WTC11 (cell line): ENCODE data around the gene HOXA10. TPM values are rescaled to one million over a fixed set of nuclear protein-coding genes. Genes with fewer than 3 reads are reported as not detected.

Experiments
- ATAC-seq: fragments of 200-7000 bp; cut with Tn5 transposase; 2 replicates; pipeline ENCODE4 v1.10.0; 2021; ENCODE audit warnings: mild to moderate bottlenecking, moderate library complexity
- CTCF ChIA-PET: fragments of 300-600 bp; sonication (Branson Sonifier 250); formaldehyde crosslinking; loops from one replicate; lab custom pipeline; 2021; ENCODE audit warnings: antibody characterized with exemption; lab: Charles Lee
- POLR2A ChIA-PET: fragments of 350-600 bp; sonication (Branson Sonifier 250); formaldehyde crosslinking; loops from one replicate; lab custom pipeline; 2021; ENCODE audit warnings: antibody characterized with exemption; lab: Charles Lee
- DNase-seq: peaks from one replicate; pipeline ENCODE4 v3.0.0; 2021; ENCODE audit warnings: low spot score
- H3K27ac Mint-ChIP-seq: 2 replicates; pipeline ENCODE4 v1.8.0; 2021; ENCODE audit warnings: mixed read lengths
- H3K27me3 Mint-ChIP-seq: 2 replicates; pipeline ENCODE4 v1.8.0; 2021; ENCODE audit warnings: low read depth, mild to moderate bottlenecking, moderate library complexity, mixed read lengths
- H3K36me3 Mint-ChIP-seq: 2 replicates; pipeline ENCODE4 v1.8.0; 2021; ENCODE audit warnings: mixed read lengths
- H3K4me1 Mint-ChIP-seq: 2 replicates; pipeline ENCODE4 v1.8.0; 2022; ENCODE audit warnings: mixed read lengths
- H3K4me3 Mint-ChIP-seq: 2 replicates; pipeline ENCODE4 v1.8.0; 2021; ENCODE audit warnings: mild to moderate bottlenecking, moderate library complexity, mixed read lengths
- H3K9me3 Mint-ChIP-seq: 2 replicates; pipeline ENCODE4 v1.8.0; 2021; ENCODE audit warnings: mixed read lengths
- AR ChIP-seq: fragments of 250-450 bp; sonication (Bioruptor Pico); IDR thresholded peaks from 2 replicates; pipeline ENCODE4 v1.9.0; 2021; ENCODE audit warnings: mild to moderate bottlenecking
- ATF1 ChIP-seq: sonication (generic); formaldehyde crosslinking; IDR thresholded peaks from 2 replicates; pipeline ENCODE4 v1.8.1; 2023; ENCODE audit warnings: mild to moderate bottlenecking, moderate library complexity, missing genetic modification reagents
- CBFB ChIP-seq: sonication (generic); formaldehyde crosslinking; IDR thresholded peaks from 2 replicates; pipeline ENCODE4 v1.8.1; 2022; ENCODE audit warnings: mild to moderate bottlenecking, low read depth, missing genetic modification reagents
- MXD4 ChIP-seq: fragments of 250-450 bp; sonication (Bioruptor Pico); IDR thresholded peaks from 2 replicates; pipeline ENCODE4 v1.8.0; 2021; ENCODE audit warnings: mild to moderate bottlenecking, moderate library complexity, borderline replicate concordance
- MYBL2 ChIP-seq: sonication (generic); formaldehyde crosslinking; IDR thresholded peaks from 2 replicates; pipeline ENCODE4 v1.8.1; 2023; ENCODE audit warnings: mild to moderate bottlenecking, moderate library complexity, missing genetic modification reagents
- SMAD3 ChIP-seq: sonication (generic); formaldehyde crosslinking; IDR thresholded peaks from 2 replicates; pipeline ENCODE4 v1.8.0; 2022; ENCODE audit warnings: missing genetic modification reagents, mild to moderate bottlenecking, borderline replicate concordance
- TCF7 ChIP-seq: sonication (generic); formaldehyde crosslinking; IDR thresholded peaks from 2 replicates; pipeline ENCODE4 v1.8.0; 2022; ENCODE audit warnings: mild to moderate bottlenecking, low read depth, missing genetic modification reagents, moderate library complexity
- USF1 ChIP-seq: sonication (generic); formaldehyde crosslinking; IDR thresholded peaks from 2 replicates; pipeline ENCODE4 v1.8.0; 2022; ENCODE audit warnings: mild to moderate bottlenecking, missing genetic modification reagents
- ZNF232 ChIP-seq: sonication (generic); formaldehyde crosslinking; IDR thresholded peaks from 2 replicates; pipeline ENCODE4 v1.8.0; 2022; ENCODE audit warnings: mild to moderate bottlenecking, missing genetic modification reagents
- ZNF317 ChIP-seq: sonication (generic); formaldehyde crosslinking; IDR thresholded peaks from 2 replicates; pipeline ENCODE4 v1.8.1; 2023; ENCODE audit warnings: low read depth, mild to moderate bottlenecking, moderate library complexity, missing genetic modification reagents, borderline replicate concordance
- total RNA-seq: library from RNA; stranded (reverse); gene quantifications from 3 replicates; pipeline ENCODE4 v1.2.3, GENCODE V29; 2021
- TF ChIP-seq, protein P1 (sequence below): fragments of 200-600 bp; IDR thresholded peaks from 2 replicates; pipeline ENCODE4 v1.8.0; 2022; ENCODE audit warnings: antibody characterized with exemption
- TF ChIP-seq, protein P2 (sequence below): fragments of 250-450 bp; sonication (Bioruptor Pico); IDR thresholded peaks from 2 replicates; pipeline ENCODE4 v1.9.0; 2021; ENCODE audit warnings: mild to moderate bottlenecking, borderline replicate concordance
- TF ChIP-seq, protein P3 (sequence below): fragments of 250-450 bp; sonication (Bioruptor Pico); IDR thresholded peaks from 2 replicates; pipeline ENCODE4 v1.9.0; 2021; ENCODE audit warnings: mild to moderate bottlenecking

The HOXA10 gene
- total RNA-seq, 1 experiment from 2014 or later: 0.07 TPM

DNA sequence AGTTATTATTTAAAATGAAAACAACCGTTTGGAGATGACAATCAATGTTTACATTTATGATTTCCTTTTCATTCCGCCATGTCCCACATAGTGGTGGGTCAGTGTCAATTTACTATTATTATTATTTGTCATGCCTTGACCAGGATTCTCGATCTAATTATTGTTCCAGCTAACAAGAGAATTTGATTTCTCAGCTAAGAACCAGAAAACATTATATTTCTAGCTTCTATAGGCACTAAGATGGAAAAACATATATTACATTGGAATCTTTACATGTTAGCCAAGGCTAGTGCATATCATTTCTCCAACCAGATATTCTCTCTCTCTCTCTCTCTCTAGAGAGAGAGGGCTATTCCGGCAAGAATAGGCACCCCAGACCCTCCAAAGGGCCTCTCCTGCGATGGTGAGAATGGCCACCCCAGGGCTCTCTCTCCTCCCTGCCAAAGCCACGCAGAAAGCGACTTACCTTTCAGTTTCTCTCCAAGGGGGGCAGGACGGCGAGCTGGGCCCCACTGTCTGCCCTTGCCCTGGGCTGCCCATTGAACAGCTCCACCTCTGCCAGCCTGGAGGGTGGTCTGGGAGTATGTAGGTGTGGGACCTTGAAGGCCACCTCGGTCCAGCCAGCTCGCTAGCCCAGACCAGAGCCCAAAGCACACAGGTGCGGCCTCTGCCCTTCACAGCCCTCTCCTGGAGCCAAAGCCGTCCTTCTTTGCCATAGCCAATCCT, 24.1 kb downstream of the HOXA10 start:
- peak overlapping the region; percentile 55 for H3K4me3 Mint-ChIP-seq
- POLR2A ChIA-PET: no interaction called here
- peaks cover 26% of the 10 kb centered on the region for H3K4me1 Mint-ChIP-seq
- ATAC-seq: no peak
- peaks cover 100% of the 10 kb centered on the region for H3K27me3 Mint-ChIP-seq
- no peak for DNase-seq
- CTCF ChIA-PET: interaction anchor here (0.8 to 4.0 kb wide), 12 partner anchors 8 to 467 kb away, joined by 3 to 74 read pairs (median 4); partner anchors contain the start of gene HOXA9
- H3K9me3 Mint-ChIP-seq: no peaks in the 10 kb centered on the region
- TF ChIP-seq, protein P1, sequence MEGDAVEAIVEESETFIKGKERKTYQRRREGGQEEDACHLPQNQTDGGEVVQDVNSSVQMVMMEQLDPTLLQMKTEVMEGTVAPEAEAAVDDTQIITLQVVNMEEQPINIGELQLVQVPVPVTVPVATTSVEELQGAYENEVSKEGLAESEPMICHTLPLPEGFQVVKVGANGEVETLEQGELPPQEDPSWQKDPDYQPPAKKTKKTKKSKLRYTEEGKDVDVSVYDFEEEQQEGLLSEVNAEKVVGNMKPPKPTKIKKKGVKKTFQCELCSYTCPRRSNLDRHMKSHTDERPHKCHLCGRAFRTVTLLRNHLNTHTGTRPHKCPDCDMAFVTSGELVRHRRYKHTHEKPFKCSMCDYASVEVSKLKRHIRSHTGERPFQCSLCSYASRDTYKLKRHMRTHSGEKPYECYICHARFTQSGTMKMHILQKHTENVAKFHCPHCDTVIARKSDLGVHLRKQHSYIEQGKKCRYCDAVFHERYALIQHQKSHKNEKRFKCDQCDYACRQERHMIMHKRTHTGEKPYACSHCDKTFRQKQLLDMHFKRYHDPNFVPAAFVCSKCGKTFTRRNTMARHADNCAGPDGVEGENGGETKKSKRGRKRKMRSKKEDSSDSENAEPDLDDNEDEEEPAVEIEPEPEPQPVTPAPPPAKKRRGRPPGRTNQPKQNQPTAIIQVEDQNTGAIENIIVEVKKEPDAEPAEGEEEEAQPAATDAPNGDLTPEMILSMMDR: no peak
- TF ChIP-seq, protein P2, sequence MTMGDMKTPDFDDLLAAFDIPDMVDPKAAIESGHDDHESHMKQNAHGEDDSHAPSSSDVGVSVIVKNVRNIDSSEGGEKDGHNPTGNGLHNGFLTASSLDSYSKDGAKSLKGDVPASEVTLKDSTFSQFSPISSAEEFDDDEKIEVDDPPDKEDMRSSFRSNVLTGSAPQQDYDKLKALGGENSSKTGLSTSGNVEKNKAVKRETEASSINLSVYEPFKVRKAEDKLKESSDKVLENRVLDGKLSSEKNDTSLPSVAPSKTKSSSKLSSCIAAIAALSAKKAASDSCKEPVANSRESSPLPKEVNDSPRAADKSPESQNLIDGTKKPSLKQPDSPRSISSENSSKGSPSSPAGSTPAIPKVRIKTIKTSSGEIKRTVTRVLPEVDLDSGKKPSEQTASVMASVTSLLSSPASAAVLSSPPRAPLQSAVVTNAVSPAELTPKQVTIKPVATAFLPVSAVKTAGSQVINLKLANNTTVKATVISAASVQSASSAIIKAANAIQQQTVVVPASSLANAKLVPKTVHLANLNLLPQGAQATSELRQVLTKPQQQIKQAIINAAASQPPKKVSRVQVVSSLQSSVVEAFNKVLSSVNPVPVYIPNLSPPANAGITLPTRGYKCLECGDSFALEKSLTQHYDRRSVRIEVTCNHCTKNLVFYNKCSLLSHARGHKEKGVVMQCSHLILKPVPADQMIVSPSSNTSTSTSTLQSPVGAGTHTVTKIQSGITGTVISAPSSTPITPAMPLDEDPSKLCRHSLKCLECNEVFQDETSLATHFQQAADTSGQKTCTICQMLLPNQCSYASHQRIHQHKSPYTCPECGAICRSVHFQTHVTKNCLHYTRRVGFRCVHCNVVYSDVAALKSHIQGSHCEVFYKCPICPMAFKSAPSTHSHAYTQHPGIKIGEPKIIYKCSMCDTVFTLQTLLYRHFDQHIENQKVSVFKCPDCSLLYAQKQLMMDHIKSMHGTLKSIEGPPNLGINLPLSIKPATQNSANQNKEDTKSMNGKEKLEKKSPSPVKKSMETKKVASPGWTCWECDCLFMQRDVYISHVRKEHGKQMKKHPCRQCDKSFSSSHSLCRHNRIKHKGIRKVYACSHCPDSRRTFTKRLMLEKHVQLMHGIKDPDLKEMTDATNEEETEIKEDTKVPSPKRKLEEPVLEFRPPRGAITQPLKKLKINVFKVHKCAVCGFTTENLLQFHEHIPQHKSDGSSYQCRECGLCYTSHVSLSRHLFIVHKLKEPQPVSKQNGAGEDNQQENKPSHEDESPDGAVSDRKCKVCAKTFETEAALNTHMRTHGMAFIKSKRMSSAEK (CRISPR knock-in tag): no peak
- no peak for TF ChIP-seq ZNF317 (CRISPR knock-in tag)
- no peak for TF ChIP-seq ATF1 (CRISPR knock-in tag)
- no peak for TF ChIP-seq AR (CRISPR knock-in tag)
- TF ChIP-seq USF1 (CRISPR knock-in tag): no peak
- TF ChIP-seq TCF7 (CRISPR knock-in tag): no peak
- no peak for TF ChIP-seq CBFB
- no peak for TF ChIP-seq MYBL2 (CRISPR knock-in tag)
- TF ChIP-seq MXD4: no peak
- no peak for TF ChIP-seq SMAD3 (CRISPR knock-in tag)
- TF ChIP-seq ZNF232 (CRISPR knock-in tag): no peak
- TF ChIP-seq, protein P3, sequence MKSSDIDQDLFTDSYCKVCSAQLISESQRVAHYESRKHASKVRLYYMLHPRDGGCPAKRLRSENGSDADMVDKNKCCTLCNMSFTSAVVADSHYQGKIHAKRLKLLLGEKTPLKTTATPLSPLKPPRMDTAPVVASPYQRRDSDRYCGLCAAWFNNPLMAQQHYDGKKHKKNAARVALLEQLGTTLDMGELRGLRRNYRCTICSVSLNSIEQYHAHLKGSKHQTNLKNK: no peak
- peaks cover 3% of the 10 kb centered on the region for H3K36me3 Mint-ChIP-seq
- no peak overlapping the region for H3K27ac Mint-ChIP-seq
